GM19463 (cell line): ENCODE data around the gene ARHGEF28.
A peak's percentile ranks its signal among the peaks of the same experiment; 100 is the strongest.

ENCODE experiments used
- ATAC-seq: cut with Tn5 transposase; IDR thresholded peaks from one replicate; pipeline ENCODE4 v1.9.1; 2021; ENCODE audit warnings: mild to moderate bottlenecking, moderate library complexity; ENCODE audit not compliant: unreplicated experiment

The ARHGEF28 gene

DNA sequence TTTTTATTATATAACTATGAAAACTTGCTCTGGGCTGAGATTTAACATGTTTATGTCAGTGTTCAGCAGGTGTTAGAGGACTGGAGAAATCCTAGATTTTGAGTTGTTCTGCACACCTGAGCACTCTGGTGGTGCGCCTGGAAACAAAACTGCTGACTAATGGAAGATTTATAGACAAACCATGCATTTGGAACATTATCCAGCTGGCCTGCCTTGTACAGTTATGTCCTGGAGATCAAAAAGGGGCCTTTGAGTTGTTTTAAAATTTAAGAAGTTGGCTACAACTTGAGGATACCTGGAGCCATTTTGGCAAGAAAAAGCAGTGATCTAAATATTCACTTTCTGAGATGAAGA, 5.7 kb upstream of the ARHGEF28 start:
- no peak for ATAC-seq

DNA sequence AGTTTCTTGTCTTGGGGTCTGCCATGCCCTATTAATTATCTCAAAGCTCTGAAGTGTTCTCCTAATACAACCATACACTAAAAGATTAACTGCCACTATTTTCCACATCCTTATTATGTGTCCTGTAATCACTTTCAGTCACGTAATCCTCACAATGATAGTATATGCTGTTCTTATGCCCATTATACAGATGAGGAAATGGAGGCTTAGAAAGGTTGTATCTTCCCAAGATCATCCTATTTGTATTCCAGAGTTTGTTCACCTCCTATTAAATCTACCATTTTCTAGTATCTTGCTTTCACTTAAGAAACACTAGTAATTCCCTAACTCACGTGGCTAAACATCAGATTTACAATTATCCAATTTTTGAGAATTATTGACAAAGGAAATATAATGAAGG, 2.9 kb upstream of the ARHGEF28 start:
- ATAC-seq = no peak

DNA sequence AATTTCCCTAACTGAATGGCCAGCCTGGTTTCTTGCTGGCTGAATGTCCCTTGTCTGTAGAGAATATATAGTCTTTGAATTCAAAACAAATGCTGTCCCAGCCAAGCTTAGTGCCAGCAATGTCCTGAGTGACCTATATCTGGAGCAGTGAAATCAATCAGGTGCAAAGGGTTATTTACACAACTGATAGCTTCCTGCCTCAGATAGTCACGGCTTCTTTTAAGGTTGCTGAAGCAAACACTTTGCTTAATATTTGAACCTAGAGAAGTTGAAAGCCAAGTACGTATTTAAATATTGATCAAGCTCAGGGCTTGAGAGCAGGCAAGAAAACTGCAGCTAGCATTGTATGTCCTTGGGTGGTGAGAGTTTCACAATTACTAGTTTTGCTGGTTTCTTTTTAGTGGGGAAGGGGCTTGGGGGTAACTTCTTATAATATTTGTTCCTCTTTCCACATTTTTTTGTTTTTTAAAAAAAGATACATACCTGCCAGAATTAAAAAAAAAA, 2.0 kb upstream of the ARHGEF28 start:
- no peak for ATAC-seq

DNA sequence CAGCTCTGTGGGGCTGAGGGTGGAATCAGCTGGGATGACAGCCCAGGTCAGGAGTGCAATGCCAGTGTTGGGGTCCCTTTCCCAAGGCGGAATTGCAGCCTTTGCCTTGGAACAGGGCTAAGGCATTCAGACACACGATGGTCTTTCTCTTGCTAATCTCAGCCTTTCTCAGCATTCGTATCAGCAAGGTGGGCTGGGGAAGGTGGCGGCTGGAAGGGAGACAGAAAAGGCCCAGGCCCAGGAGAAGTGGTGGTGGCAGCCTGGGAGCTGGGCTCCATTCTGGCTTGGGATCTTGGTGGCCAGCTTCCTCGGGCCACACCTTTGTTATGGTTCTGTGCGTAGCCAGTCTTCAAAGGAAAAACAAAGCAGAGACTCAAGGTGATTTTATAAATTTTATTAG, 1.1 kb upstream of the ARHGEF28 start:
- no peak for ATAC-seq

DNA sequence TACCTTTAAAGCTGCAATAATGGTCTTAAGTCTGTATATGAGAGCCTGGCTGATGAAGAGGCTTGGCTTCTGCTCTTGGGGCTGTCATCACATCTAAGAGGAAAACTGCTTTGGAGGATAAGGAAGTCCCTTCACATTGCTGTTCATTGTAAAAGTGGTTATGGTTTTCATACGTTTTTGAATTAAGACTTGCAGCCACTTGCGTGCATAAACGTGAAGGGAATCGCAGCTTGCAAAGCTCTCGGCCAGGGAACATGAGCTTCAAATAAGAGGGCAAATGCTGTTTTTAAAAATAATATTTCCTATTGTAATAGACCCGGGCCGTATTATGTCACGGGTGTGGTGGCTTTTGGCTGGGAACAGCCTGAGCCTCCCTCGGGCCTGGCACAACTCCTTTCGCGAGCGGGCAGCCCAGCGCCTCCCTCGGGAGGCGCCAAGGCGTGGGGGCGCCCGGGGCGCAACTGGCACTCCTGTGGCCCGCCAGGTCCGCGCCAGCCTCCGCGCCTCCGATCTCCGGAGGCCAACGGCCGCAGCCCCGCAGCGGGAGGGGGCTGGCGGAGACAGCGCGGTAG, 538 bp upstream of the ARHGEF28 start:
- ATAC-seq = no peak

DNA sequence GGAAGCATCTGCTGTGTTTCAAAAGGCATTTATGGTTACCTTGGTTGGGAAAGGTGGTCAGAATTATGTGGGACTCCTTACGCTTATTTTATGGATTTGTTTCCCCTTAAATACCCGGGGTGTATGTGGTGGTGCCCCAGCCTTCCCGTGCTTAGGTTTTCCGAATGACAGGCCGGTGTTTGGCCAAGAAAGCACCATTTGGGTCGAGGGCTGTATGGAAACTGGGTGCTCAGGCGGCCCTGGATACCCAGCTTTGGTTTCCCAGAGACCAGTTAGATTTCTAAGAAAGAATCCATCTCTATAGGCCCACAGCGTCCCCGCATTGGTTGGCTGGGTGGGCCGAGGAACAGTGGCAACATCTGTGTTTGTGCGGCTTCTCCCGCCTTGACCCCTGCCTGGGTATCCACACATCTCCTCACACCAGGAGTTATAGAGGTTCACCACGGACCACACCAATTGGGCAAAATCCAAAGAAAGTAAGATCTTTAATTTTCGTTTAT, 868 bp downstream of the ARHGEF28 start:
- ATAC-seq = no peak

DNA sequence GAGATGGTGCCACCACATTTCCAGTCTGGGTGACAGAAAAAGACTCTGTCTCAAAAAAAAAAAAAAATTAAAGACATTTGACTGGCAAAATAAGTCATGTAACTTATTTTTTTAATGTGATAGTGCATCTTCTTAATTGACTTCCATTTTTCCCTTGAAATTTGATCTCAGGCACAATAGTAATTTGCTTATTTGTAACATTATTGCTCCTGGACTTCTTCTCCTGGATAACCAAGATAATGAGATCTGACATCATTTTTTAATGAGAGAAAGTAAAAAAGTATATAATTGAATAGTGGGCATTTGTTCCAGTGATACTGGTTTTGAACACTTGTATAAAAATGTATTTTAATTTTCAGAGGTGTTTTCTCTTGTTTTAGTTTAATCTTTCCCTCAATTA, 3.5 kb downstream of the ARHGEF28 start:
- ATAC-seq = no peak

DNA sequence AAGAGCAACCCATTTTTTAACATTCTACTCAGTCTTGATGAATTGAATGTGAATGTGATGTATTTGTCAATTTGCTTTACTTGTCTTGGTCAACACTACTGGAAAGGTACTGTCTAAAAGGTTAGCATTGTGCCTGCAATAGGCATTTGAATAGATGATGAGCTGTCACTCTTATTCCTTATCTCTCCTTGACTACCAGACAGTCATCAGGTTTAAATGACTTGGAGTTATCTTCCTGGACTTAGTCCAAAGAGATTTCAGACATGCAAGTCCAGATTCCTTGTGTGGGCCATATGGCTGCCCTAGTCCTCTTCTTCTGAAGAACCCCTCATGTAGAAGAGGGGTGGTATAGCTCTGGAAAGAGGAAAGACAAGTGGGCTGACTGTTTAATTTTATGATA, 4.8 kb downstream of the ARHGEF28 start:
- no peak for ATAC-seq

DNA sequence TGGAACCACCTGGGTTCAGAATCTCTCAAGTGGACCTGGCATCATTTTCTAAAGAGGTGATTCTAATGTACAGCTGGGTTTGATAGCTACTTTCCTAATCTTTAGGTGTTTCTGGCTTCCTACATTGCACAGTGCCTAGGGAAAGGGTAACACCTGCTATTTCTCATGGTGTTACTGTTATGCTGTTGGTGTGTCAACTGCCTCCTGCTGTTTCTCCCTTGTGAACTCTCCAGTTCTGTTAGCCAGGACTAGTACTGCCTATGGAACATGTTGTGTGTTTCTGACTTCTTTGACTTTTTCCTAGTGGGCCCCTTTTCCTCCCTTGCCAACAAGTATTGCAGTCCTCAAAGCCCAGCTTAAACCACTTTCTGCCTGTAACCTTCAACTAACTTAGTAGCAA, 5.5 kb downstream of the ARHGEF28 start:
- no peak for ATAC-seq

DNA sequence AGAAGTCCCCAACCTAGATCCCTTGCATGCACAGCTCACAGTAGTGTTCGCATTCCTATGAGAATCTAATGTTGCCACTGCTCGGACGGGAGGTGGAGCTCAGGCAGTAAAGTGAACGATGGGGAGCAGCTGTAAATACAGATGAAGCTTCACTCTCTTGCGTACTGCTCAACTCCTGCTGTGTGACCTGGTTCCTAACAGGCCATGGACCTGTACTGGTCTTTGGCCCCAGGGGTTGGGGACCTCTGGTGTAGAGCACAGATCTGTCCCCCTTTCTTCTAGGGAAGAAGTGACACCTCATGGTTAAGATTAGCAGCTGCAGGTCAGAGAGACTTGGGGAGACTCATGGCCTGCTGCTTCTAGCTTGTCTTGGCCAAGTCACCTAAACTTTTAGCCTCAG, 7.1 kb downstream of the ARHGEF28 start:
- ATAC-seq = no peak

DNA sequence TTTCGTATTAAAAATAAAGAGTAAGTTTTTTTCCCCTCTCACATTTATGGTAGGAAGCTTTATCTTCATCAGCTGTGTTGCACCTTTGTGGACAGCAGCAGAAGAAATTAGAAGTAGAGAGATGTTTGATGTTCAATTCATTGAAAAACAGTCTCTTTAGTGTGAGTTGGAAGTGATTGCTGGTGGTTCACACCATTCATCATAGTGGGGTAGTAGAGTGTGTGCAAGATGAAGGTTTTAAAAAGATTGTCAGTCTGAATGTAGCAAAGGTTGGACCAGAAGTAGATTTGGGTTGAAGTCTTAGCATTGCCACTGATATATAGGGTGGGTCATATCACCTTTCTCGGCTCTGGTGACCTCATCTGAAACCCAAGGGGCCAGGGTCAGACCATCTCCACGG, 10.4 kb downstream of the ARHGEF28 start:
- ATAC-seq = no peak

DNA sequence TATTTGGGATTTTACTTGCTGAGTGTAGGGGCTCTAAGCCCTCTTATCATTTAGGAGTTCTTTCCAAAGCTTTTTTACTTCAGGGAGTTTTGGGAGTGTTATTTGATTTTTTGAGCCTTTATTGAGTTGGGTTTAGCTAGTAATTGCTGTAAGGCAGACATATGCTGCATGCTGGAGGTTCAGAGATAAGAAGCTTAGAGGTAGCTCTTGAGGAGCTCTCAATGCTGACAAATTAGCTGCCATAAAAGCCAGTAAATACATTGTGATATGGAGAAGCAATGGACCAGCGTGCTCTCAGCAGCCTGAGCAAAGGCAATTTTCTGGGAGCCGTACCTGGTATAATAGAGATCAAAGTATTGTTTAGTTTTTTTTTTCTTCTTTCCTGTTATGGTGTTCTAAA, 11.6 kb downstream of the ARHGEF28 start:
- no peak for ATAC-seq

DNA sequence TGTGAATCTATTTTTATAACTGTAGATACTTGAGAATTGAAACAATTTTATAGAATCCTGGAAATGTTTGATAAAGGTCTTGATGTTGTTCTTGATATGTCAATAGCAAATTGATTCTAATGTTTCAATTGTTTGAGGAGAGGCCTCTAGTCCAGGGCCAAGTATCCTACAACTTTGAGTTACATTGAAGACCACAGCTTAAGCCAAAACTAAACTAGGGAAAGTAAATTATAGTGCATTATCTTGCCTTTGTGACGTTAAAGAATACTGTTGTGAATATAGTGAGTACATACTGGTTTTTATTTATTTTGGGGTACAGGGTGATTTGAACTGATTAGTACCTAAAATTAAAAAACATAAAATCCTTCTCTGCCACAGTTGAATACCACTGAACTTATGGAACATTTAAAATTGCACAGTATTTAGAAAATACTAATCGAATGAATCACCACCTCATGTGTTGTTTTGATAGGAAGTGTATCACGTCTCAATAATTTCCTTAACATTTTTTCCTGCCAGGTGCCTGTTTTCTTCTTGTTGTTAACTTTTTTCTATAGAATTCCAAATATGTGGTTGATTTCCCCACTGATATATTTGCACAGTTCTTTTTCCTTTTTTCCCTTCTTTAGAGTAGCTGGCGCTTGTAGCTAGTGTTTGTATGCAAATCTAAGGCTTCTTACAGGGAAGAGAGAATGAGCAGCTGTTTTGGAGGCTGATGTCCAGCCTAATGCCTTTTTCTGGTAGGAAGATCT, 12.5 kb downstream of the ARHGEF28 start:
- no peak for ATAC-seq

DNA sequence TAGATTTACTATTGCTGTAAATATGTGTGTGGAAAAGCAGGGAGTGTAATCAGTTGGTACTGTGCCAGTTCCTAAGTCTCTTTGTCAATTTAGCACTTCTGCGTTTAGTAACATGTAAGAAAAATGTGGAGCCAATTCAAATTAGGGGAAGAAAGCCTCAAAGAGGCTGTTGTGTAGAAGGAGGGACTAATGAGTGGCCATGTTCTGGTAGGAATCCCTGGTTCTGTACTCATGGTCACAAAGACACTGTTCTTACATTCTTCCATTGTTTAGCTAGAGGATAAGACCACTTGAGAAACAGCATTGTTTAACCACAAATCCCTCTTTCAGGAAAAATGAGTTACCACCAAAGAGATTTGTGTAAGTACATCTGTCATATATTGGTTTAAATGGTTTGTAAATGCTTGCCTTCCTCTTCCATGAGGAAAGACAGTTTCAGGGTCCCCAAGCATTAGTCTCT, 14.9 kb downstream of the ARHGEF28 start:
- no peak for ATAC-seq

DNA sequence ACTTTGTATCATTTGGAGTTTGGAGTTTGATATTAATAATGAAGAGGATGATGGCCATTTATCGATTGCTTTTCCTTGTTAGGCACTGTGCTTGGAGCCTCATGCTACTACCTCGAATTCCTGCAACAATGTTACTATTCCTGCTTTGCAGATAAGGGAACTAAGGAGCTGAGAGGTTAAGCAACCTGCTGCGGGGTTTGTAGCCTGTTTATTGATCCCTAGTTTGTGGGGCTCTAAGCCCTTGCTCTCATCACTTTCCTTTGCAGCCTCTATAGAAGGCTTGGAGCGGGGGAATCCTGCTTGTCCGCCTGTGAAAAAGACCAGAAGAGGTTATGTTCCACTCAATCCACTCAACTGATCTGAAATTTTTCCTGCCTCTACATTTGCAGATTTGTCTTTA, 15.8 kb downstream of the ARHGEF28 start:
- no peak for ATAC-seq

DNA sequence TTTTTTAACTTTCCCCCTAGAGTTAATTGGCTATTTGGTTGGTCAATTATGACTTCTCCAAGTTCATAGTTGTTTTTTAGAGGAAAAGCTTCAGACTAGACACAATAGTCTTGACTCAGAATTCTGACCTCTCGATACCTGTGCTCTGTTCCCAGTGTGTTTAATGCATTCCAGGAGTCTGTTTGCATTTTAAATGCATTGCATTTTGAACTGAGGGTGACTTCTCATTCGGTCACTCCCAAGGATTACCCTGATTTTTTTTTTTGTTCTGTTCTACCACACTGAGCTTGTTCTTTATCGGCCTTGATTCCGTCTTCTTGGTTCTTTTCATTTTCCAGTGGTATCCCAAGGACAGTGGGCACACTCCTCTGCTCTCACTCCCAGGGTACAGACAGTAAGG, 16.3 kb downstream of the ARHGEF28 start:
- no peak for ATAC-seq

DNA sequence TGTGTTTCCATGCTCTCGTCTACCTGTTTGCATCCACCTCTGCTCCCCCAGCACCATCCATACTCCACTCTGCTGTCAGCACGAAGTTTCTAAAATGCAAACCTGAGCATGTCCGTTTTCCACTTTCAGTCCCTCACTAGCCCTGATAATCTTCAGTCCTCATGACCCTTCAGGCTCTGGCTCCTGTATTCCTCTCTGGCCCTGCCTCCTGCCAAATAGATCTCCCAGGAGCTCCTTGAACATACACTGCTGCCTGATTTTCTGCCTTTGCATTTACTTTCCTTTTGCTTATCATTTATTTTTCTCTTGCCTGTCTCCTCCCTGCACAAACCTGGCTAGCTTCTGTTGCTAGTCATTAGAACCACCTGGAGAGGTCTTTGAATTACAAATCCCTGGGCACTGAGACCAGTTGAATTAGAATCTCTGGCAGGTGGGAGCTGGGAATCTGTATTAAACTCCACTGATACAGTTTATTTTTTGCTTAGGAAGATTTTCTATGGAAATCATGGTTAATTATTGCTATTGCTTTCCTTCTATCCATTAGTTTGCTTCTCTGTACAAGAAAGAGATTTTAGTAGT, 18.5 kb downstream of the ARHGEF28 start:
- ATAC-seq = no peak

DNA sequence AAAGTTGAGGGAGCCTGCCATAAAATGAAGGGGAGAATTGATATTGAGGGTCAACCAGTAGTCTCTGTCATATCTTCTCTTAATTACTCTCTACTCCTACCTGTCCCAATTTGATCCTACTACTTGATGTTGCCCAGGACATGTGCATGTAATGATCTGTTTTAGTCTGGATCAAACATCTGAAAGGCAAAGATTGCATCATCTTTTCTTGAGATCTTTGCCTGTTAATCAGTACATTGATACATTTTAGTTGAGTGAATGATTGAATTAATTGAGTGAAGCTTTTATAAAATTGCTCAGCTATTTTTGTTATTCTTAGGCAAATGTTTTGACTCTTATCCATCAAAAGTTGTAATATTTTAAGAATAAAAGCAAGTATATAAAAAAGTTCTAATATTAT, 21.7 kb downstream of the ARHGEF28 start:
- no peak for ATAC-seq

DNA sequence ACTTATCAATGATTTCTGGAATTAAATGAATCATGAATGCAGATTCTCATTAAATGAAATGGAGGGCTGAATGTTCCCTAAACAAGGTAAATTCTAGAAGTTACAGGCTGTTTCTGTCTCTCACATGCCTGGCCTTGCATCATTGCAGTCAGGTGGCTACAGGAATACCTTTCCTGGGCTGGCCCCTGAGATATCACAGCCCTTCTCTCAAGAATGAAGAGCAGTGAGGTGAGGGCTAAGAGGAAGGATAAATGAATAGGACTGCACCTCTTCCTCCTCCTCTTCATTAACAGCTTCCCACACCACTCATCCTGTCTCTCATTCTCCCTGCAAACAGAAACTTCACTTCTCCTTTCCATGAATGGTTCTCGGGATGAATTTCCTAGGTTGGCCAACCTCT, 22.5 kb downstream of the ARHGEF28 start:
- ATAC-seq = no peak

DNA sequence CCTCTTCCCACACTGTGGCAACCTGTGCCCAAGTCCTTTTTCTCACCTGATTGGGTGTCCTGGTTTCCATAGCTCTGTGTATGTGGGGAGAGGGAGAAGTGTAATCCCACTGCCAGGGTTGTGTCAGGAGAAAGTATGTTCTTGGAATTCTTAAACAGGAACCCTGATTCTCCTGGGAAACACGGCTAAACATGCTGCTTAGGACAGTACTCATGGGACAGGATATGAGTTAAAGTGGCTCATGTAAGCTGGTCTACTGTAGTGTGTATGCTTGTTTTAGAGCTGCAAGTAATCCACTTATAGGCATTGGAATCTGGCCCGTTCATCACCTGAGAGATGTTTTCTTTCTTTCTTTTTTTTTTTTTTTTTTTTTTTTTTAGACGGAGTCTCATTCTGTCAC, 23.9 kb downstream of the ARHGEF28 start:
- no peak for ATAC-seq

DNA sequence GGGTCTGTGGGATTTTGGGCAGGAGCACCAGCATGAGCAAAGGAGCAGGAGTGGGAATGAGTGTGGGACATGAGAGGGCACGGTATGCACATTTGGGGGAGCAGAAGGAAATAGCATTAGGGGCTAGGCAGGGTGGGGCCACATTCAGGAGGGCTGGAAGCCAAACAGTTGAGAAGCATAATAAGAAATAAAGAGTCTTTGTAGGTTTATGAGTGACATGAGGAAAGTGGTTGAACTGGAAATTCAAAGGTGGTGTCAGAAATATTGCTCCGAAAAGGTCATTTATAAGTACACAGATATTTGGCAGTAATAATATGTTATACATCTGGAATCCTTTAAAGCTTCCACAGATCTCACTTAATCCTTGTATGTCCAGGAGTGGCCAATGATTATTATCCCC, 26.4 kb downstream of the ARHGEF28 start:
- no peak for ATAC-seq

DNA sequence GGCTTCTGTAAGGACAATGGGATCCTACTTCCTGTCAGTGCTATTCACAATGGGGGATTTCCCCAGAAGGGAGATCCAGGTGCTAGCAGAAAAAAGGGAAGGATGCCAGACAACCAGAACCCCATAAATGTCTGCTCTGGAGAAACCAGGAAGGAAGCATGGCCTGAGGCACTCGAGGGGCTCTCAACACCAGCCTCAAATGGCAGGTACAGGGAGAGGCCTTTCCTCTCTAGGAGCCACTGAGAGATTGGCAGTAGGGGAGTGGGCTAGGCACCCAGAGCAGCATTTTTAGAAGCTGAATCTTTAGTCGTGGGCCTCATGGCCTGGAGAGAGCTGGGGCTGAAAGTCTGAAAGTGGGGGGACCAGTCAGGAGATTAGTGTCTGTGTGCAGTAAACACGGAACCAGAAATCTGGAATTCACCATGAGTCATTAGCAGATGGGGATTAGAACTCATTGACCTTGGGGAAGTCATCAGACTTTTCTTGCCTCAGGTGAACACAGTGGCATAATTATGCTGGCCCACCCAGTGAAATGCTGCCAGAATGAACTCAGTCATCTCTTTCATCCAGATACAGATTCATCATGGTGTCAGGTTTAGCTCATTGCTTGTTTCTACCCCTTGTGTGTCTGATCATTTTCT, 28.3 kb downstream of the ARHGEF28 start:
- ATAC-seq = peak; percentile 74
